ENCODE results near the gene MAP1LC3A.
"Not testable (repeated sequence)": the region's sequence is repeated elsewhere in the genome, so short reads cannot be mapped to it uniquely, and the experiment has no call there.

The MAP1LC3A gene

DNA sequence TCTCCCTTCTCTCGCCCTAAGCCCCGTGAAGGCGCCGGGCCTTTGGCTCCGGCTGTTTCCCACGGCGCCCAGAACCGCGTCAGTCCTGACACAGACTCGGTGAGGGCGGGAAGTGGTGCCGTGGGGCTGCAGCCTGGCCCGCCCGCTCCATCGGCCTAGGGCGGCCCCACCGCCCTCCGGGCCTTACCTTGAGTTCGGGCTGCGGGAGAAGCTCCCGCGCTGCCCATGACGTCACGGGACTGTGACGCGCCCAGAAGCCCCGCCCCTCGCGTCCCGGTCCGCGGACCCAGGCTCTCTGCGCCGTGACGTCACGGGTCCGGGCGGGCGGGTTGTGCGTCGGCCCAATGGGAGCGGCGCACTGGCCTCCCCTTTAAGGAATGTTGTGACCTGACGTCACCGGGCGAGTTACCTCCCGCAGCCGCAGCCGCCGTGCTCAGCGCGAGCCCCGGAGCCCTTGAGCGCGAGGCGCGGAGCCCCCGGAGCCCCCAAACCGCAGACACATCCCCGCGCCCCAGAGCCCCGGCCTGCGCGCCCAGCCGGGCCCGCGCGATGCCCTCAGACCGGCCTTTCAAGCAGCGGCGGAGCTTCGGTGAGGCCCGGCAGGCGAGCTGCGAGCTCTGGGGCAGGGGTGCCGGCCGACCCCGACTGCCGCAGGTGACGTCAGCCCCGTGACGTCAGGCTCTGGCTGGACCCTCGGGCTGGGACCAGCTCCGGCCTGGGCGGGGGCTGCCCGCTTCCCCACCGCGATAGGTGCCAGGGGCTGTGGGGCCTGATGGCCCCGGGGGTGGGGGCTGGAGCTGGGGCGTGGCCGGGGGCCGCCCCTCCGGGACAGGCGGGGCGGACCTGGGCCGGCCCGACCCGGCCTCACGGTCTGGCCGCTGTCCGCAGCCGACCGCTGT lies at the start of gene MAP1LC3A:
TSS of gene MAP1LC3A (plus strand) at position 399 of the 899 bp plus-strand sequence. CDS start at position 550, 151 bp downstream.
- peak in 50 of 51 donors; percentile 28 to 99 (median 89) for DNase-seq

DNA sequence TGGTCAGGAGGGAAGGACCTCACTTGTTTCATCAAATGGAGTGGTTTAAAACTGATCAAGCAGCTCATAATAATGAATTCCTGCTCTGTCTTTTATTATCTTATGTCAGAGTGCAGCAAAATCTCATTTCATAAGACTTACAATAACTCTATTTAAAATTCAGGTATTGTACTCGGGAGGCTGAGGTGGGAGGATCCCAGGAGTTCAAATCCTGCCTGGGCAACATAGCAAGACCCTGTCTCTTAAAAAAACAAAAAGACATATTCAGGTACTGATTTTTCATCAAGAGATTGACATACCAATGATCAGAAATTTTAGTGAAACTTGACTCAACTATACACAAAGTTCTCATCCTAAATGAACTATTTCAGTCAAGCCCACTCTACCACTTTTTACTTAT lies 47.9 kb upstream of the MAP1LC3A start:
- DNase-seq: no peak

DNA sequence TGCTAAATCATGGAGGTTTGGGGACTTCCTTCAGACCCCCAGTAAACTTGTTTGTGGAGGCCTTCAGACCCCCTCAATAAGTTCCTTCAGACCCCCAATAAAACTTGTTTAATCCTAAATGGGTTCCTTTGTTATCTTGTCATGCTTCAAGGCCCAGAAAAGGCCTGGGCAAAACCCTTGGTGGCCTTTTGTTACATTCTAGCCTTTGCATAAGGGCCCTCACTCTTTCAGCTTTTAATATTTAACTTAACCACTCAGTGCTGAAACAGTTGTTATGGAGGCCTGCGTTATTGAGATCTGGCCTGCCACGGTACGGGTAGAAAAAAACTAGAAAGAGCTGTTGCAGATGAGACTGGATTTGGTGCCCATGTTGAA lies 46.6 kb upstream of the MAP1LC3A start:
- no peak for DNase-seq

DNA sequence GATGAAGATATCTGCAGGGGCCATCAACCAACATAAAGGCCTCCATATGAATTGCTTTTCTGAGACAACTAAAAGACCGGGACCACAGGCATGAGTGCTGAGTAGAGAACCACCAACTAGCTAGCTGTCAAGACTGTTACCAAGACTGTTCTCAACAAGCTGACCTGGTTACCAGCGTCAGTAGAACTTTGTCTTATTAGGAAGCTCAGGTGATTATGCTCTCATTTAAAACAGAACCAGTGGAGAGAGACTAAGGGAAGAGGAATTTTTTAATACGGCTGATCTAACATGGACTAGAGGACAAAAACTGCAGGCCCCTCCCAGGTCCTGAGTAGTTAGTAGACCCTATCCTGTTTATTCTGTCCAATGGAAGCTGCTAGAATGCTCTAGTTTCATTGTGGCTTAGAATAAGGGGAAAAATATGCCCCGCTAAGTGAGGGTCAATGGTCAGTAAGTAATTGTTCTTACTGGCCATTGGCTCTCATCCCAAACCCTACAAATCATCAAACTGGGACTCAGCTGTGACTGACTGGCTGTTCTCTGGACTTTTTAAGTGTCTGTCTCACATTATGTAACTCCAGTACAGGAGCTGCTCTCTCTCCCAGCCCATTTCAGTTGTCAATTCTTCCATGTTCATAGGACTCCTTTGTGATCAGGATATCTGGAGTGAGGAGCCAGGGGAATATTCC lies 46.1 kb upstream of the MAP1LC3A start:
- DNase-seq: peak in 4 of 51 donors; percentile 5 to 37 (median 24)

DNA sequence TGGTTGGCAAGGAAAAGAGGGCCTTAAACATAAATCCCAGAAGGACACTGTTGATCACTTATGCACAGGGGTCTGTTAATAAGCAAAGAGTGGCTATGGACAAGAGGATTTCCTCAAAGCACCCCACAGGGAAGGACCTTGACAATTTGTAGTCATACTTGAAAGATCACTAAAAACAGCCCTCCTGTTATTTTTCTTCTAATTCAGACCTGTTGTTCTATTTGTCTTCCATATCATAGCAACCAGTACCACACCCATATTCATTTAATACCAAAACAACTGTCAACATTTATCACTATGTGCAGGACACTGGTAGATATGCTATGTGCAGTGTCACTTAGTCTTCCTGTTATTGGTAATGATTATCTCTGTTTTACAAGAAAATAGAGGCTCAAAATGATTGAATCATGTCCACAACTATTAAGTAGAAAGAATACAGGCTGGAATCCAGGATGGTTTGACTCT lies 45.5 kb upstream of the MAP1LC3A start:
- no peak for DNase-seq

DNA sequence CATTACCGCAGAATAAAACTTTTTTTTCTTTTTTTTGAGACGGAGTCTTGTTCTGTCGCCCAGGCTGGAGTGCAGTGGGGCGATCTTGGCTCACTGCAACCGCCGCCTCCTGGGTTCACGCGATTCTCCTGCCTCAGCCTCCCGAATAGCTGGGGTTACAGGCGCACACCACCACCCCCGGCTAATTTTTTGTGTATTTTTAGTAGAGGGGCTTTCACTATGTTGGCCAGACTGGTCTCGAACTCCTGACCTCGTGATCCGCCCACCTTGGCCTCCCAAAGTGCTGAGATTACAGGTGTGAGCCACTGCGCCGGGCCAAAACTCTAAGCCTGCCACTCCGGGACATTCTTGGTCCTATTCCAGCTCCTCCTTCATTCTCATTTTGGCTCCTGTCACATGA lies 44.5 kb upstream of the MAP1LC3A start:
- not testable (repeated sequence) for DNase-seq

DNA sequence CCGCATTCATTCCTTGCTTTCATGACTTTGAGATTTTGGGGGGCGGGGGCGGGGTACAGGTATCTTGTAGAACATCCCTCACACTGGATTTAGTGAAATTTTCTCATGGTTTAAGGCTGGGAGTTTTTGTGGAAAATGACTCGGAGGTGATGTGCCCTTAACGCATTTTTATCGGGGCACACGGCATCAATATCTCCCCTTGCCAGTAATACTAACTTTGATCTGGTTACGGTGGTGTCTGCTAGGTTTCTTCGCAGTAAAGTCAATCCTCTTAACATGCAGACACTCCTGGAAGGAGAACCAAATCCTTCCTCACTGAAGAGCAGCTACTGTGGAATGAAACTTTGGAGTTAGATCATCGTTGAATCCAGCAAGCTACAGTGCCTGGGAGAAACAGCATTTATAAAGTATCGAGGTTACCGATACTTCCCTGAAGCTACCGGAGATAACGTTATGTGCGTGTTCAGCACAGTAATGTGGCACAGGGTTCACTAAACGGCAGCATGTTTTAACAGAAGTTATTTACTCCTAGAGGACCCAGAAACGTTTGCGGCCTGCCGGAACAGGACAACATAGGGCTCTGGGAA lies 43.5 kb upstream of the MAP1LC3A start:
- no peak for DNase-seq

DNA sequence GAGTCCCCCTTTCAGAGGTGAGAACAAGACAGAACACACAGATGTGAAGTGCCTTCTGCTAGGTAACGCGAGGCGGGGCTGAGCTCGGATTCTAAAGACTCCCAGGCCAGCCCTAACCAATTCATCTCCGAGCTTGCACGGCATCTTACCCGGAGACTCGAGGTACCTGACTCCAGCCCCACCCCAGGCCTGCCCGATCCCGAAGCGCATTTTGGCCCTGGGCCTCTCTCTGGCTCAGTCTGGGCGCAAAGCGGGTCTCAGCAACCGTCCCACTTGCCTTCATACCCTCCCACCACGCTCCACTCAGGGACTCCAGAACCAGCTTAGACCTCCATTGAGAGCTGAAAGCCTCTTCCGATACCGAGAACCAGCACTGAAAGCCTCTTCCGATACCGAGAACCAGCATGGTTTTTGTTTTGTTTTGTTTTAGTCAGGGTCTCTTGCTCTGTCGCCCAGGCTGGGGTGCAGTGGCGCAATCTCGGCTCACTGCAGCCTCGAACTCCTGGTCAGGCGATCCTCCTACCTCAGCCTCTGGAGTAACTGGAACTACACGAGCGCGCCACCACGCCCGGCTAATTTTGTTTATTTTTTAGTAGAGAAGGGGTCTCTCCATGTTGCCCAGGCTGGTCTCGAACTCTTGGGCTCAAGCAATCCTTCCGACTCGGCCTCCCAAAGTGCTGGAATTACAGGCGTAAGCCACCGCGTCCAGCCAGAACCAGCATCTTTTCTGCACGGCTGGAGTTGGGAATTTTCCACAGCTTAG lies 42.9 kb upstream of the MAP1LC3A start:
- peak in 25 of 51 donors; percentile 12 to 69 (median 44) for DNase-seq

DNA sequence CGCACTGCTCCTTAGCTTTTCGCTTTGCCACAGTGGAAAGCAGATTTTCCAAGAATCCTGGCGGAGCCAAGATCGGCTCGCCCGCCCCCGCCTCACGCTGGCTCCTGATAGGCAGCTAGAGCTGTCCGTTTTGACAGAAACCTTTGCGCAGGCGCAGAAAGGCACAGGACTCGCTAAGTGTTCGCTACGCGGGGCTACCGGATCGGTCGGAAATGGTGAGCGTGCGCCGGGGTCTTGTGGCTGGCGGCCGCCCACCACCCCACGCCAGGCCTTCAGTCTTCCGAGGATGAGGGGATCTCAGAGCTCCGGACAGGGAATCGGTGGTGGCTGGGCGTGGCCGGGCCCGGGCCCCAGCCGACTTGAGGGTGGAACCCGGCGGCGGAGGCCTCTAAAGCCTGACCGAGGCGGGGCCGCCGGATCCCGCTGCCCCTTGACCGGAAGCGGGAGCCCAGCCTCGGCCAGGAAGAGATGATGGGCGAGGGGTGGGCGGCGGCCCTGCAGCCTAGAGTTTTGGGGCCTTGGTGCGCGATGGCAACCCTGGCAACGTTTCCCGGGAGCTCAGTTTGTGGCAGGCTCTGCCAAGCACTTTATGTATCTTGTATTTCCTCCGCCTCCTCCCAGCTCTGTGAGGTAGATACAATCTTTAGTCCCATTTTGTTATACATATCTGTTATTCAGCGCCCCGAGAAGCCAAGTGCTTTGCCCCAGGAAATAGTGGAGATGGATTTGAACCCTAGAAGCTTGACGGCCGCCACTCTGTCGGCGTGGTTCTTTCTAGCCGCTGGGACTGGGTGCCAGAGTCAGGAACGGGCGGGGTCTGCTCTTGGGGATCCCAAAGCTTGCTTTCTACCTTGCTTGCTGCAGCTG lies 42.0 kb upstream of the MAP1LC3A start, which contains the start of gene DYNLRB1:
TSS of gene DYNLRB1 (plus strand) at position 176 of the 867 bp plus-strand sequence. CDS start at position 213, 37 bp downstream.
- DNase-seq: peak; percentile 77 to 97 (median 93)

DNA sequence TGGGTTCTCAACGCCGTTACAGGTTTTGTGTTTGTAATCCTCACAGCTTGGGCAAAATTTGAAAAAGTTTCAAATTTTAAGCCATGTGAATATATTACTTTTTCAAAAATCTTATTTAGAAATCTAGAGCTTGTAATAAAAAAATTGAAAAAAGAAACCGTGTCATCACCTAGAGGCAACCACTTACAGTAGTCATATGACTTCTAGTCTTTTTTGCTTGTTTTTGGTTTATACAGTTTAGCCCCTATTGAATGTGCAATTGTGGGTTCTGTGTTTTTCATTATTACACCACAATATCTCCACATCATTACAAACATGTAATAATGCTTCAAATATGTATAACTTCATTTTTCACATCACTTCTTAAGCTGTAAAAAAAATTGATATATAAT lies 41.4 kb upstream of the MAP1LC3A start:
- DNase-seq: no peak

DNA sequence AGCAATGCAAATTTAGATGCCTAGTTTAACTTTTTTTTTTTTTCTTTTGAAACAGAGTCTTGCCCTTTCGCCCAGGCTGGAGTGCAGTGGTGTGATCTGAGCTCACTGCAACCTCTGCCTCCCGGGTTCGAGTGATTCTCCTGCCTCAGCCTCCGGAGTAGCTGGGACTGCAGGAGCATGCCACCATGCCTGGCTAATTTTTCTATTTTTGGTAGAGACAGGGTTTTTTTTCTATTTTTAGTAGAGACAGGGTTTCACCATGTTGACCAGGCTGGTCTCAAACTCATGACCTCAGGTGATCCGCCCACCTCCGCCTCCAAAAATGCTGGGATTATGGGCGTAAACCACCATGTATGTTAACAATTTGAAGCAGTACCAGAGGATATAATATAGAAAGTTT lies 39.7 kb upstream of the MAP1LC3A start:
- not testable (repeated sequence) for DNase-seq

DNA sequence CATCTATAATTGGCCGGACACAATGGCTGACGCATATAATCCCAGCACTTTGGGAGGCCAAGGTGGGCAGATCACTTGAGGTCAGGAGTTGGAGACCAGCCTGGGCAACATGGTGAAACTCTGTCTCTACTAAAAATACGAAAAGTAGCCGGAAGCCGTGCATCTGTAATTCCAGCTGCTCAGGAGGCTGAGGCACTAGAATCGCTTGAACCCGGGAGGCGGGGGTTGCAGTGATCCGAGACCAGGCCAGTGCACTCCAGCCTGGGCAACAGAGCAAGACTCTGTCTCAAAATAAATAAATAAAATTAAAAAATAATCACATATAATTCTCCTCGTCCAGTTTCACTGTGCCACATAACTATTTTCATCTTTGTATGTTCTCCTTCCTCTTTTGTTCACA lies 38.7 kb upstream of the MAP1LC3A start:
- not testable (repeated sequence) for DNase-seq

DNA sequence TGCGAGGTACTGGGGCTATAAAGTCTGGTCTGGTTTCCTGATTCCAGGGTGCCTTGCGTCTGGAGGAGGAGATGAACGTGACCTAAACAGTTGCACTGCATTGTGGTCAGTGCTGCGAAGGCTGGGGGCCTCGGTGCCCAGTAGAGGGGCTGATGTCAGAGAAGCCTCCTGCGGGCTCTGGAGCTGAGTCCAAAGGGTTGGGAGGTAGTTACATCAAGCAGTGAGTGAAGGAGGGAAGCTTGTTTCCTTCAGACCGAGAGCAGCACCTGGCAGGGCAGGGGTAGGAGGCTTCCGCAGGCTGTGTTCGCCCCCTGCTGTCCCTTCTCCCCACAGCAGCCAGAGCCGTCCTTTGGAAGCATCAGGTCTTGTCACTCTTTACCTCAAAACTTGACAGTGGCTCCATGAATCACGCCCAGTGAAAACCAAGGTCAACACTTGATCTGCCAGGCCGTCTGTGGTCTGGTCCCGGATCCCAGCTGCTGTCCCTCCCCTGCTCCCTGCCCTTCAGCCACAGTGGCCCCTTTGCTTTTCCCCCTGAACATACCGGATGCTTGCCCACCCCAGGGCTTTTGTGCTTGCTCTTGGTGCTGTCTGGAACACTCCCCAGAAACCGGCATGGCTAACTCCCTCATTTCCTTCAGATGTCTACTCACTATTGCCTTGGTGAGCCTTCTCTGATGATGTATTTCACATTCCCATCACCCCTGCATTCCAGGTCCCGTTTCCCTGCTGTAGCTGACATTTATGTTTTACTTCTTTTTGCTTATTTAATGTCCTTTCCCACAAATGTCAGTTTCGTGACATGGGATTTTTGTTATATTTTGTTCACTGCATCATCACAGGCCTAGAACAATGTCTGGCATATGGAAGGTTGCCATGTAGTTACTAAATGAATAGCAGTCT lies 35.3 kb upstream of the MAP1LC3A start:
- DNase-seq: peak in 21 of 51 donors; percentile 11 to 64 (median 37)

DNA sequence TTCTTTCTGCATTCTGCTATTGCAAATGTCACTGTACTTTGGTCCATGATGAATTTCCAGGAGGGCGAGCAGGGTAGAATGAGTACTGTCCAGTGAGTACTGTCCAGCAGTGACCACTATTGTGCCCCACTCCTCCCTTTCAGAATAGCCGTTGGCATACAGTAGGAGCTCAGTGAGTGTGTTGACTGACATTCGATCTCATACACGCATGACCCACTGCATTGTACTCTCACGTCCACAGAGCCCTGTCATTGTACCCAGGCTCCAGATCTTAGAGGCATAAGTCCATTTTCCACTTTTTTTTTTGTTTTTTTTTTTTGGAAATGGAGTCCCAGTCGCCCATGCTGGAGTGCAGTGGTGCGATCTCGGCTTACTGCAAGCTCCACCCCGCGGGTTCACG lies 34.1 kb upstream of the MAP1LC3A start:
- DNase-seq: no peak

DNA sequence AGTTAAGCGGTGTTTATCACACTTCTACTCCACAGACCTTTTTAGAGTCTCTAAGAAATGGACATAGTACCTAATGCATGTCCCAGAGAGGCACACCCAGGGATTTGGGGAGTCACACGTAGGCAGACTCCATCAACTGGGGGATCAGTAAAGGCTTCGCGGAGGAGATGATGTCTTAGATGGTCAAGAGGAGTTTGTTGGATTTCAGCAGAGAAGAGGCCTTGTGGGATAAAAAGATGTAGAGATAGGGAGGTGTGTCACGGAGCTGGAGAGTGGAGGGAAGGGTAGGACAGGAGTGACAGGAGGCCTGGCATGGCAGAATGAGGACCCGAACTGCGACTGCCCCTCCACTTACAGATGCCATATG lies 33.2 kb upstream of the MAP1LC3A start:
- peak in 3 of 51 donors; percentile 58 to 83 (median 73) for DNase-seq

DNA sequence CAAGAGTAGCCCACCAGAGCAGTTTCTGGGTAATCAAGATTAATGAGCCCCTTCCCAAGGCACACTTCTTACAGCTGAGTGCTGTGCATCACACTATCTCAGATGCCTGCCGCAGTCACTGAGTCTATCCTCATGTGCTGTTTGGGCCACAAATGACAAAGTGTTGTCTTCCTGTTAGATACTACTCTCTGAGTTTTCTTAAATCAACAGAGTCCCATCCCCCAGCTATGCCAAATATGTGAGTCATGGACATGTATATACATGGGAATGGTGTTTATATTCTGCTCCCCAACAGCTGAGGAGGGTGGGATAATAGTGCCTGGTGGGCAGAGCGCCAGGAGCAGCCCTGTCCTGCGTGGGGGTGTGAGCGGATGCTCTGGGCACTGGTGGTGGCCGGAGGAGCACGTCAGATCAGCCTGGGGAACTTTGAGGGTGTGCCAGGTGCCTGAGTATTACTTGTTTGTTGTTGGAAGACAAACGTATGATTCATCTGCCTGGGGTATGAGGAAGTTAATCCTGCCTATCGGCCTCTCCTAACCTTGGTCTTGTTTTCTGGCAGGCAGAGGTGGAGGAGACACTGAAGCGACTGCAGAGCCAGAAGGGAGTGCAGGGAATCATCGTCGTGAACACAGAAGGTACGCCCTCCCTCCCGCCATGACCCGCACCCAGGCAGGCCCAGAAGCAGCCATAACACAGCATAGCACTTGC lies 32.7 kb upstream of the MAP1LC3A start:
- DNase-seq: peak in 23 of 51 donors; percentile 14 to 80 (median 34)

DNA sequence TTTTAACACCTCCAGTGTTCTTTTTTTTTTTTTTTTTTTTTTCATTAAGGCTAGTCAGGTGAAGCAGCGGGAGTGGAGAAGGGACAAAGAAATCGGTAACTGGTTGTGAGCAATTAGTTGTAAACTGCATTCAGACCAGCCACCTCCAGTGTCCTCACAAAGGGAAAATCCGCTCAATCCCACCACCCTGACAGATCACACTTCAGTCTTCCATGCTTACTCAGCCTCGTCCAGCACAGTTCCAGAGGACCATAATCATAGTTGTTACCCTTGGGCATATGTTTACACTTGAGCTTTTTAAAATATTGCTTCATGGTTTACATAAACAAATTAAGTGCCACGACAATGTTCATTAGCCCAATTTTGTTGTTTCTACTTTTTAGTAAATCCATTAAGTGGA lies 32.1 kb upstream of the MAP1LC3A start:
- DNase-seq: peak in 1 of 51 donors; percentile 37

DNA sequence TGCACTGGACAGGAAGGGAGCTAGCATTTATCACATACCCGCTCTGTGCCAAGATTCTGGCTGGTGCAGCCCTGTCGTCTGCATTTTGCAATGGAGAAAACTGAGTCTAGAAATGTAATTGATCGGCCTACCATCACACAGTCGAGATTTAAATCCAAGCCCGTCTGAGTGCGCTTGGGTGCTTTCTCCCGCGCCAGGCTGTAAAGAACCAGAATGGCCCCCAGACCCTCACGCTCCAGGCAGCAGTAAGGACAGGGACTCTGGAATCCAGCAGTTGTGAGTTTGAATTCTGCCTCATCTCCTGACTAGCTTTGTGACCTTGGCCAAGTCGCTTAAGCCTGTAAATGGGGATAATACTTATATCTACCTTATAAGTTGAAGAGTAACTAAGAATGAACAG lies 31.5 kb upstream of the MAP1LC3A start:
- no peak for DNase-seq
